Left lobe of liver (tissue), 2 donors: ENCODE measurements around the gene SMAD7. TPM values are rescaled to one million over a fixed set of nuclear protein-coding genes. Genes with fewer than 3 reads are reported as not detected.

Source experiments
- ATAC-seq: fragments of 200-7000 bp; cut with Tn5 transposase; one replicate; pipeline ENCODE4 v1.9.1; 2020; ENCODE audit warnings: mild to moderate bottlenecking, moderate library complexity
- DNase-seq: peaks from one replicate; pipeline ENCODE4 v3.0.0-alpha.2; 2020; ENCODE audit warnings: low spot score
- total RNA-seq: library from RNA; stranded (reverse); gene quantifications from one replicate; pipeline ENCODE4 v1.2.1, GENCODE V29; 2021
- donor health status: DM: no; HTN: no; CAD: no; lungs with moderate emphysema.
- donor health status: DM: no; HTN: yes; CAD: no.

Gene SMAD7
- total RNA-seq, 1 donor from 2014 or later, result 12.4 TPM

GRCh38 chr18:48947560-48947959, 3.2 kb downstream of the SMAD7 start:
- no peak for ATAC-seq
- DNase-seq, result peak; percentile 66

DNA sequence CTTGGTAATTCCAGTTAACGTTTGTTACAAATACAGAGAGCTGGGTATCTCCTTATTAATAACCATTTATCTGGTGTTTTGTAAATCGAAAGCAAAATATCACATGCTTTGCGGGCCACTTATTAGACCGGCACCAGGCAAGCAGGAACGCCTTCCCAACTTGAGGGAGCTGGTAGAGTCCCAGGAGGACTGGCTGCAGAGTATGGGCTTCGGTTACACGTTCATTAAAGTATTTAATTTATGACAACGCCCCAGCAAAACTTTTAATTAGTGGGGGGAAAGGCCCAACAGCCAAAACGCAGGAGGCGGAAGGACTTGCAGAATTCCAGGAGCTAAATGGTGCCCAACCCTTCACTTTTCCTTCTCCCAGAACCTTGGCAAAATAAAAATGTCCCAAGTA, 3.7 kb downstream of the SMAD7 start:
- ATAC-seq (no peak), DNase-seq (no peak)

GRCh38 chr18:48946329-48946835, 4.4 kb downstream of the SMAD7 start:
- no peak for DNase-seq
- ATAC-seq, result no peak

DNA sequence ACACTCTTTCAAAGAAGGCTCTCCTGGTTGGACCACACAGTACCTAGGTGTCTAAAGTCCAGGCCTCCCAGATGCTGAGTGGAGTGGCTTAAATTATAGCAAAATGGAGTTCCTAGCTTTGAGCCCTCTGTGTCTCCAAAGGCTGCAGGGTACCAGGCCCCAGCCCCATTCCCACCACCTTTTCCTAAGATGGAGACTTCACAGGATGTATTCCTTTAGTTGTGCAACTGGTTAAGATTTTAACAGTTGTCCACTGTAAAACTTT, 4.9 kb downstream of the SMAD7 start:
- no peak for DNase-seq
- no peak for ATAC-seq

- ATAC-seq (no peak), DNase-seq (no peak)
Observed at GRCh38 chr18:48944634-48945033, 6.1 kb downstream of the SMAD7 start.

DNA sequence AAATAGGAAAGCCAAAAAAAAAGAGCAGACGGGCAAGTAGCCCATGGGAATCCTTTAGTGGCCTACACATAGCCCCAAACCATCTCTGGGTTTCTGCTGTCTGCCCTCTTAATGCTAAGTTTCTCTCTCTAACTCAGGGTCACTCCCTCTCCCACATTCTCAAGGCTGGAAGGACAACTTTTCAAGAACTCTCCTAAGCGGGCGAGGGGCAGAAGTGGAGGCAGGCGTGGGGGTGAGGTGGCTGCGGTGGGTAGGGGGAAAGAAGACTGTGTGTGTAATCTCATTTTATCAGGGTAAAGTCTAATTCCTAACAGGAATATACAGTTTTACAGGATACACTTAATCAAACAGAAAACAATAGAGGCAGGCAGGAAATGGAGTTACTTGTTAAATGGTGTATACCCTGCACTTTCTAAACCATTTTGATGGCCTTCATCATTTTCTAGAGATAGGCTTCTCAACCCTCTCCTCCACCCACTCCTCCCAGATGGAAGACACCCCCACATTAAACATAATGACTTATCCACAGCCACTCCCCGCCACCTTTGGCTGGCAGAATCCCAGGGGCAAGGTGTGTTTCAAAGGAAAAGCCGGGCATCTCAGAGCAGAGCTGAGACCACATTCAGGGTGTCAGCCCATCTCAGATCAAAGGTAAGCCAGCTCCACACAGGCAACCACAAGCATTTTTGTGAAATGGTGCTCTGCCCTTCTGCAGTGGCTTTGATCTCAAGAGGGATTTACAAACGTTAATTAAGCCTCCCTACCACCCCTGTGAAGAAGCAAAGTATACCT, 6.8 kb downstream of the SMAD7 start:
- no peak for ATAC-seq
- DNase-seq, result no peak

GRCh38 chr18:48943333-48943732, 7.4 kb downstream of the SMAD7 start:
- ATAC-seq (peak; percentile 5), DNase-seq (no peak)

DNA sequence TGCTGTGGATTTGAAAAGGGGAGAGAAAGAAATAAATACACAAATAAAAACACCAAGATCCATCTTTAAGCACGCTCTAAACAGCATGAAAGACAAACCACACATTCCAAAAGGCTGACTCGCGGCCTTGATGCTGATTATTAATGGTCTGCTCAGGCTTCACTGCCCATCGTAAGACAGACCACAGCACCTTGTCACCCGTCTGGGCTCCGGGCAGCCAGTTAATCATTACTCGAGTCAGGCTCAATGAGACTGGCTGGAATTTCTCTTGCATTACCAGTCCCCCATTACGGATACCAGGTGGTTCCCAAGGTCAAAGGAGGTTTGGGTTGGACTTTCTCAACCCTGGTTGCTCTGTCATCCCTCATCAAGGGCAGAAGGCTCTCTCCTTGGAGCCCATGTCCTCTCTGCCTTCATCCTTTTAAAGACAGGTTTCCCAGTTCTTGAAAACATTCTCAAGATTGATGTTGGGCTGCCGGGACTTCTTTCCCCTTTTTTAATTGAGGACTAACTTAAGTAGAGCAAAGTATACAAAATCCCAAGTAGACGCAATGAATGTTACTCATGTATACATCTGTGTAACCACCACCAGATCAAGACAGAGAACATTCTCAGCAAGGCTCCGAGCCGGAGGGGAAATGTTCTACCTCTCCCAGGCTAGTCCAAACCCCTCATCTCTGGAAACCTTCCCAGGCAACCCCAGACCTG, 8.1 kb downstream of the SMAD7 start:
- DNase-seq (peak; percentile 75), ATAC-seq (peak; percentile 76)

DNA sequence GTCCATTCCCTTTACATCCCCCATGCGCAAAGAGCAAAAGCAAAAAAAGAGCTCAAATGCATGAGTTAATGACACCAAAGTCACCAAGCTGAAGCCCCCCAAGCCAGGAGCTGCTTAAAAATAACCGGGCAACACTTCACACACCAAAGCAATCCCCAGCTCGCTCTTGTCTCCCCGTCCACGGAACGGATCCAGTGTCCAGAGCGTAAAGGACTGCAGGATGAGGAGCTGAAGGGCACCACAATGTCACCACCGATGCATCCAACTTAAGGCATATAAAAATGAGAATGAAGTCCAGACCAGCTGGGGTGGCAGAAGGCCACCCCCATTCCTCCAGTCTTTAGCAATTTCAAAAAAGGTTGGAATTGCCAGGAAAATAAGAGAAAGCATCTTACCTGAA, 8.7 kb downstream of the SMAD7 start:
- no peak for DNase-seq
- no peak for ATAC-seq

DNA sequence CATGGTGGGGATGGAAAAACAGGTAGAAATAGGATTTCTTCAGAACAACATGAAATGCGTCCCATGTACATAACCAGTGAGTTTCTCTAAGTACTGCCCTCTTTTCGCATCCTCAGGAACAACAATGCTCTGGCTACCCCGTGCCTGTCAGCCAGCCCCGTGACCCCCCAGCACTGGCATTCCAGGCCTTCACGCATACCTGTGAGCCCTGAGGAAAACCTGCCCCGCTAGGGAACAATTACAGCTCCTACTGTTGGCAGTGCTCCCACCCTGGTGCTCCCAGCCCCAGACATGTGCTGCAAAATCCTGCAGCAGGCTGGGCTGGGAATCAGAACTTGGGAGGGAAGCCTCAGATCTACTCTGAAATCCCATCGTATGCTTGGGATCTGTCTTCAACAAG, 9.1 kb downstream of the SMAD7 start:
- DNase-seq, result no peak
- no peak for ATAC-seq

GRCh38 chr18:48940854-48941611, 9.7 kb downstream of the SMAD7 start:
- ATAC-seq (no peak), DNase-seq (no peak)

- no peak for DNase-seq
- ATAC-seq, result no peak
Observed at GRCh38 chr18:48939205-48940097, 11.3 kb downstream of the SMAD7 start.

GRCh38 chr18:48938827-48939204, 11.9 kb downstream of the SMAD7 start:
- ATAC-seq (no peak), DNase-seq (no peak)

DNA sequence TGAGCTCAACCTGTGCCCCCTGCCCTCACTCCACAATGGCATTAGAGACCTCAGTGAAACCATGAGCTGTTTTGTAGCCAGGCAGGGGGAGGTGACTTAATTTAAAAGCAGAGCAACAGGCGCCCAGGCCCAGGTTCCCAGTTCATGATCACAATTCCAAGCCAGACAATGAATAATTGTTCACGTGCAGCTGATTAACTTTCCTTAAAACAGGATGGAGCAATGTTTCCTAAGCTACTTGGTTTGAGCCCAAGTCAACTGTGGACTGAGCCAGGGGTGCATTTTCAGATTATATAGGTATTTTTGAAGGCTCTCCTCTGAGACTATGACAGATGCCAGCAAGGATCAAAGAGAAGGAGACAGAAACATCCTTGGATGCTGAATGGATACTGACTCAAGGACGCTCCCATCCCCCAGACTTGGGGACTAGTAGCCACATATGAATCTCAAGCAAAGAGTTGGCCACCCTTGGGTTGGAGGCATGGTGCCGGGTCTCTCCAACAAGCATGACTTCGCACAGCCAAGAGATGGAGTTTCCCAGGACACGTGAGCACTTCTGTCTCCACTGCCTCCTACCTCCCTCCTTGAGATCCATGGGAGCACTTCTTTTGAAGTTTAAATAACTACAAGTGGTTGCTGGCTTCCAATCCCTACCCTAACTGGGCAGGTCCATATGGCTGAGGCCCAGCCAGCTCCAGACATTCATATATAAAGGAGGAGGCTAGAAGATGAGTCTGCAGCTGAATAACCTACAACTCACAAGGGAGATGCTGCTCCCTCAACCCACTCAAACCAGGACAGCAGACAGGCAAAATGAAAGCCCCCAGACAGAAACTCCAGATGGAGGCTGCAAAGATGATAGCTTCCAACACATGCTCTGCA, 12.7 kb downstream of the SMAD7 start:
- no peak for ATAC-seq

GRCh38 chr18:48935433-48935774, 15.4 kb downstream of the SMAD7 start:
- DNase-seq (no peak), ATAC-seq (no peak)

More for the DNA sequence above, 12.7 kb downstream of the SMAD7 start:
- DNase-seq, result no peak

DNA sequence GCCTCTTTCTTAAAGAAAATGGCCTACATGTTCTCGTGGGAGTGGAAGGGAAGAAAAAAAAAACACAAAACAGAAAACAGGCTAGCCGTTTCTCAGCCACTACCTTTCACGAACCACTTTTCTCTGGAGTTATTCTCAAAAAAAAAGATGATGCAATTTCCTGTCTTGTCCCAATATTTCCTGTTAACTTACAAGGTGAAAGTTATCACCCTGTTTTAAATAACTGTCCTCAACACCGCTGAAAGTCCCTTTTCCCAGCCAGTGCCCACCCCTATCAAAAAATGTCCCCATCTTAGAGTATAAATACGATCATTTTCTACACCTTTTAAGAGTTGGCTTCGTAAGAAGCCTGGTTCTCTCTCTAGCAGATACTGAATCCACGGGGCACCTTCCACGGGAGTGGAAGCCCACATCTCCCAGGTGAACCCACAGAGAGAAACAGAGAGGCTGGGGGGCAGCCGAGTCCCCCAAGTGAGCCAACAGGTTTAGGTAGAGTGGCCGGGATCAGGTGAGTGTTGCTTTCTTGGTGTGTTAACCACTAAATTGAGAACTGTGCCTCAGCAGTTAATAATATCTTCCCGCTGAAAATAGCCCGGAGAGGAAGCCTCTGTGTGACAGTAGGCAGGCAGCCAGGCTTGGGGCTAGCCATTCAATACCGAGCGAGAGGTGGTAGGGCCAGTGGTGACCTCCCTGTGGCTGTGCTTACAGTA, 15.9 kb downstream of the SMAD7 start:
- ATAC-seq (peak; percentile 57), DNase-seq (no peak)

DNA sequence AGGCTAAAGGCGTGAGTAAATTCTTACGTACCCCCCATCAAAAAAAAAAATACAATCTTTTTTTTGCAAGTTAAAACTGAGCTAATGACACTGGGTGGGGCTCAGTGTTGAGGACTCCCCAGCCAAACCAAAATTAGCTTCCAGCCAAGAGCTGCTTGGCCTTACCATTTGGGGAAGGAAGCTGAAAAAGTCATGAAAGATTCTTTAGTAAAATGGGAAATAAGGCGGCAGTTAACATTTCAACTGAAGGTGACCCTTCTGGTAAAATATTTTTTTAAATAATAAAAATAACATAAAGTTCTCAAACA, 16.4 kb downstream of the SMAD7 start:
- no peak for DNase-seq
- no peak for ATAC-seq

DNA sequence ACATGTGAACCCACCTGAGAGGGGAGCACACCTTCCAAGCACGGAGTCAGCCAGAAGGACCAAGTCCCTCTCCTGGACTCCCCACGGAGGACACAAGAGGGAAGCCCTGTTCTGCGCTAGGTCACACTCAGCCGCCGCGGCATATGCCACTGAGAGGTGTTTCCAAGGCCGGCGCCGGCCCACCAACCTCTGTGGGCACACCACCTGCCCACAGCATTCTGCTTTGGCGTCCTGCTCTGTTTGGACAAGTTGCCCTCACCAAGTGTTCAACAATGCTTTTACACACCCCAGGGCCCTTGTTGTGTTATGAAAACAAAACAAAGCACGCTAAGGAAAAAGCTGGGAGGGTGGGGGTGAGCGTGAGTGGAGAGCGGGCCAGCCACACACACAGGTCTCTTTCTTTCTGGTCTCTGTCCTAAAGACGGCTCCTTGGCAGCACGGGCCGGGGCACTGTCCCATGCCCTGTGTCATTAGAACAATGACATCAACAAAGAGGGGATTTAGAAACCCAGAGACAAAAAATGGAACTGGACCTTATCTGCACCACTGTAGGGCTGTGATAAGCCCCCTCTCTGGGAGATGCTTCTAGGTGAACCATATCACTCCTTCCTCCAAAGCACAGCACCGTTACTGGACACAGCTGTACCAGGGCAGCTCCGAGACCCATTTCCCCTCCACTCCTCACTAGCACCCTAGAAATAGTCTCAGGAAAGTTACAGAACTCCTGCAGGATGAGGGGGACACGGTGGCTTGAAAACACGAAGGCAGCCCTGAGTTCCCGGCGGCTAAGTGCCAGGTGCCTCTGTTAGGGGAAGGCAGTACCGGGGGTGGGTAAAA, 17.0 kb downstream of the SMAD7 start:
- DNase-seq (no peak), ATAC-seq (no peak)
